GM19099 (cell line): ENCODE results near the gene TBRG4.

Source experiments
- POLR2A ChIP-seq: IDR thresholded peaks from 3 replicates; pipeline ENCODE4 v1.6.1; 2011; ENCODE audit warnings: low read depth; ENCODE audit not compliant: insufficient read length; ENCODE audit errors: extremely low read depth

Gene TBRG4

DNA sequence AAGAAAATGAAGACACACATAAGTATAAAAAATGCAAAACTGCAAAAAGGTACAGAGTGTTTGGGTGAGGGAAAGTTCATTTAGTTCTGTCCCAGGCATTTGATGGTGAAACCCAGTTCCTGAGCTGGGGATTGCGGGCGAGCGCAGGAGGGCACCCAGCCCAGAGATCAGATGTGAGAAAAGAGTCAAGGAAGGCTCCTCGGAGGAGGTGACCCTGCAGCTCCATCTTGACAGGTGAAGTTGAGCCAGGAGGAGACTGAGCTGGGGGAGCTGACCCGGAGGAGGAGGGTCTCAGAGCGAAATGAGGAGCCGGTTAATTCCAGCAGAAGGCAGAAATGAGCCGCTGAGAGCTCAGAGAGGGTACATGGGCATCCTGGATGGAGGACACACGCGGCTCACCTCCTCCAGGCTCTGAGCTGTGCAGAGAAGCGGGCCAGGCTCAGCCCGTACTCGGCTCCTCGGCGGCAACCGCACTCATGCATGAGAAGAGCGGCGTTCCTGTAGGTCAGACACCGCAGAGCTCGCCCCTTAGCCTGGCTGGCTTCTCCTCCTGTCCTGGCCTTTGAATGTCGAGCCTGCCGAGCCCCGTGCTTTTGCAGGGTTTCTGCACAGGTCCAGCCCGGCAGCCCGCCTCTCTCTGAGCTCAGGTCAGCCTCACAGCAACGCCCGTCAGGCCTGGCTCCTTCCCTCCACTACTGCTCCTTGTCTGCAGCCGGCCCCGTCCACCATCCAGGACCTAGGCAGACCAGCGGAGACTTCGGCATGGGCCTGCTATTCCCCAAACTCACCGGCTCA is 36.6 kb upstream of the TBRG4 start:
- no peak for TF ChIP-seq POLR2A

DNA sequence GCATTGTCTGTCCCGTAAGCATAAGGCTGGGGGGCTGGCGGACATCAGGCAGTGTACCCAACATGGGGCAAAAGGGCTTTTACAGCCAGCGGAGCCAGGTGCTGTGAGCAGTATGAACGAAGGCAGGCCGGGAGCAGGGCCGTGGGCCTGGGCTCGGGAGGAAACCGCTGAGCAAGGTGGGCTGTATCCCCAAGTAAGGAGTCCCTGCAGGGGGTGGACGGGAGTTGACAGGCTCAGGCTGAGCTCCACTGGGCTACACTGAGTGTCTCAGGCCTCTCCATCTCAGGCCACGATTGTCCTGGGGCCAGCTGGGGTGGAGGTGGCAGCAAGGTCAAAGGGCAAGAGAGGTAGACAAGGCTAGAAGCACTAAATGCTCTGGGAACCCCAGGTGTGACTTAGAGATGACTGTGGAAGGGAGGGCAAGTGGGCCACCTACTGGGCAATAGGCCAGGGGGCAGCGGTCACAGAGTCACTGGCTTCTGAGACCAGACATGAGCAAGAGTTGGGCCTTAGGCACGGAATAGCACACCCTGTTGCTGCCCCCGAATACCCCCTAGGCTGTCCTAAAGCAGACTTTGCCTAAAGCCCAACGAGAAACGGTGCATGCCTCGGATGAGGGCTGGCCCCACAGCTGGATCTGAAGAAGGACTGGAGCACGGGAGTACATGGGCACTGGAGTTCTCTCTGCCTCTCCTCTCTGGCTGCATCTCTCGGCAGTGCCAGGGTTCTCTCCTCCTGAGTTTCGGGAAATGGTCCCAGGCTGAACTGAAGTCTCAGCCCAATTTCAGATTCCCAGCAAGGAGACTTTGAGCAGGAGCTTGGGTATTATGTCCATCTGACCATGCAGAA is 35.3 kb upstream of the TBRG4 start:
- TF ChIP-seq POLR2A: no peak

DNA sequence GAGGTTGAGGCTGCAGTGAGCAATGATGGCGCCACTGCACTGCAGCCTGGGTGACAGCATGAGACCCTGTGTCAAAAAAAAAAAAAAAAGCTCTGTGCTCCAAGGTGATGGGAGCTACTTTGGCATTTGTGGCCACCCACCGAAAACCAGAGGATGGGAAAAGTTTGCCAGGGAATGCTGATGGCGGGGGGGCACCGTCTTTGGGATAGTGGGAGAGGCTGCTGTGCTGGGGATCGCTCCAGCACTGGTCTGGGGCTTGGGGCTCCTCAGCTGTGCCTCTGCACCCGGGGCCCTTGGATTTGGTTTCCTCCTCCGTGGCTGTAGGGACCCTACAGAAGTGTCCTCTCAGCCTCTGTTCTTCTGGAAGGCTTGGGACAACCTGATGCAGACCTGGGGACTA is 34.4 kb upstream of the TBRG4 start:
- no peak for TF ChIP-seq POLR2A

DNA sequence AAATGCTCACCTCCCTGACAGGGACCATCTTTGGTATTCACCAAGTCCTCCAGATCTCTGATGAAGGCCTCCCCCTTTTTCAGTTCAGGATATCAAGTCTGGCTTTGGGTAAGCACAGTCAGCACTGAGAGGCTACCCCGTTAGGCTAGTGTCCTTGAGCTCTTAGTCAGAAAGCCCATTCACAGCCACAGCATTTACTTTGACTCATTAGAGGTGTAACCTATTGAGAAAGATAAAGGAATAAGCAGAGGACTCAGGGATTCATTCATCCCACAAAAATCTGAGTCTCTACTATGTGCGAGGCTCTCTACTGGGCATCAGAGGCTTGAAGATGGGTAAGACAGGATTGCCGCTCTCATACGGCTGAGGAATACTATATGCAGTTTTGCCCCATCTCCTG is 32.1 kb upstream of the TBRG4 start:
- no peak for TF ChIP-seq POLR2A

DNA sequence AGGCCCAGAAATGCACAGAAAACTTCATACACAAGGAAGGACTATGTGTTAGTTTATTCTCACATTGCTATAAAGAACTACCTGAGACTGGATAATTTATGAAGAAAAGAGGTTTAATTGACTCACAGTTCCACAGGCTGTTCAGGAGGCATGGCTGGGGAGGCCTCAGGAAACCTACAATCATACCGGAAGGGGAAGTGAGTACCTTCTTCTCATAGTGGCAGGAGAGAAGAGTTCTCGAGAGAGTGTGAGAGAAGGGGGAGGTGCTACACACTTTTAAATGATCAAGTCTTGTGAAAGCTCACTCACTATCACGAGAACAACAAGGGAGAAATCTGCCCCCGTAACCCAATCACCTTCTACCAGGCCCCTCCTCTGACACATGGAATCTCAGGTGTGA is 29.3 kb upstream of the TBRG4 start:
- no peak for TF ChIP-seq POLR2A

DNA sequence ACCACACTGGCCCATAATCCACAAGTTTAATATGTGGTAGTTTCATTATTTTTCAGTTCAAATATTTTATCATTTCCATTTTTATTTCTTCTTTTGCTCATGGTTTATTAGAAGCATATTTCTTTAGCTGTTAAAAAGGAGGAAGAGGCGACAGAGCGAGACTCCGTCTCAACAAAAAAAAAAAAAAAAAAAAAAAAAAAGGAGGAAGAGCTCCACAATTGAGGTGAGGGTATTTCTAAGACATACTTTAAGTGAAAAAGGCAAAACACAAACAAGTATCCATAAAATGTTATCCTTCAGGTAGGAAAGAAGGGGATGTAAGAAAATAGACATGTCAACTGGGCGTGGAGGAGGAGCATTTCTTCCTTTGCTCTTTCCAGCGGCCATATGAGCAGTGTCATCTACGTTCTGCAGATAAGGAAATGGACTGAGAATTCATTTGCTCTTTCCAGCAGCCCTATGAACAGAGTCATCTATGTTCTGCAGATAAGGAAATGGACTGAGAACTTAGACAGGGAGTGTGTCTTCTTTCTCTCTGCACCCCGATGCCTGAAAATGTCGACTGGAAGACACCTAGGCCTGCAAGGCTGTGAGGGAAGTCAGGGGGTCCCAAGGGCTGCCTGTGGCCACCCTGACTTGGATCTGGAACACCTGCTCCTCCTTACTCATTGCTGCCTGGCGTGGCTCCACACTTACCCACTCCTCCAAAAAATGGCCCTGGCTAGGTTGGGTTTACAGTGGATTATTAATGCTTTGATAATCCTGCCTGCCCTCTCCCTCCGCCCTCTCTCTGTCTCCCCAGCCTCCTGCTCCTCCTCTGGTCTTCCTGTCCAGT is 27.2 kb upstream of the TBRG4 start:
- TF ChIP-seq POLR2A: no peak

DNA sequence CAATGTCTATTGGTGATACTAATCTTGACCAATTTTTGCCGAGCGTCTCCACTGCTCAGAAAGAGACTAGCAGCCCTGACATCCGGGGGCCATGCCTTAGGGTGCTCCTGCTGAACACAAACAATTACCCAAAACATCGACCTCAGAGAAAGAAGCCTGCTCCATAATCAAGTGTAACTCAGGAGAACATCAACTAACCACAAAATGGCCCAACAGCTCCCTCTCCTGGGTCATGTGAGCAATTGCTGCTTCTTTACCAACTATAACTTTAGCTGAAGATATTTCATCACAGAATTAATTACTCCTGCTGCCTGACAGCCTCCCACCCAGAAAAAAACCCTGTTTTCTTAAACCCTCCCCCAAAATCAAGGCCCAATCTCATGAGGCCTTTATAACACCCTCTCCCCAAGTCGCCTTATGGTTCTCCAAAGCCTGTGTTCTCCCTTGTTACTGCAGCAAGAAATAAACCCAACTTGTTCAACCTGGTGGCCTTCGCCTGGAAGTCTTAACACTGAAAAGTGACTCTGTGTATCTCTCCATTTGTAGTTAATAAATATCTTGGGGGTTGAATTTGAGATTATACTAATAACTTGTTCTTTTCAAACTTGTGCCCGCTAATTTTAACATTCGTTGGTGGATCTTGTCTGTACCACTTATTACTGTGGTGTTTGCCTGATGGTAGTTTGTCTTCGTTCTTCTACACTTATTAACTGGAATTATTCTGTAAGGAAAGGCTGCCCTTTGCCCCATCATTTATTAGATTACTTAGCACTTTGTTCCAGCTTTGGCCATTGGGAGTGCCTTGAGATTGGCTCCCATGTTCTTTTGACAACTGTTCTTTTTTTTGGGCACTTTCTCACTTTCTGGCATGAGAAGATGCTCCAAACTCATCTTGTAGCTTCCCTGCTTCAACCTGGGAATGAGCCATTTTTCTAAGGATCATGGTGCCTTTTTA is 24.9 kb upstream of the TBRG4 start:
- no peak for TF ChIP-seq POLR2A

DNA sequence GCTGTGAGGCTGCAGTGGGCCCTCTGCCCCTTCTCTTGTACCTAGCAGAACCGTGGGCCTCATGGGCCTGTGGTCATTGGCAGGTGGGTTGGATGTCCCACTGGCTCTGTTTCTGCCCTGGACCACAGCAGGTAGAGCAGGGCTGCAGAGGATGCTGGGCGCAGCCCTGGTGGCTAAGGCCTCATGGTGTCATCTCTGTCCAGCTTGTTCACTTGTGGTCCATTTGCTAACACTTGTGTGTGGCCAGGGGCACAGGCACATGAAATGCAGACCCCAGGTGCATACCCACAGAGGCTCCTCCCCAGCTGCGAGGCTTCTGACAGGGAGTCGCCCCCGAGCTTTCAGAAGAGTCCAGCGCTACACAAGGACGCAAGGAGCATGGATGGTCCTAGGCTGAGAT is 22.4 kb upstream of the TBRG4 start:
- no peak for TF ChIP-seq POLR2A

DNA sequence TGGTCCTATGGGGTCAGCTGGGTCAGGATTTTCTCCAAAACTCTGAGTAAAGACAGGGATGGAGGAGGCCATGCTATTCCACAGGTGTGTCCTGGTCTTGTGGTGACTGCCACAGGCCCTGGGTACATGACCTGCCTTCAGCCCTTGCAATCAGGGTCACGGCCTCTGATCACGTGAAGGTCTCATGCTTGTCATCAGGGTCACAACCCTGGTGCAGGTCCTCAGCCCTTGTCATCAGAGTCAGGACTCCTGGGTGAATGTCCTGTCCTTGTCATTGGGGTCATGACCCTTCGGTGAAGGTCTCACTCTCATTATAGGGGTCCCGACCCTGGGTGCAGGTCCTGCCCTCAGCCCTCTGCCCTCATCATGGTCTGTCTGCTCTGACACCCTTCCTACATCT is 21.9 kb upstream of the TBRG4 start:
- no peak for TF ChIP-seq POLR2A

DNA sequence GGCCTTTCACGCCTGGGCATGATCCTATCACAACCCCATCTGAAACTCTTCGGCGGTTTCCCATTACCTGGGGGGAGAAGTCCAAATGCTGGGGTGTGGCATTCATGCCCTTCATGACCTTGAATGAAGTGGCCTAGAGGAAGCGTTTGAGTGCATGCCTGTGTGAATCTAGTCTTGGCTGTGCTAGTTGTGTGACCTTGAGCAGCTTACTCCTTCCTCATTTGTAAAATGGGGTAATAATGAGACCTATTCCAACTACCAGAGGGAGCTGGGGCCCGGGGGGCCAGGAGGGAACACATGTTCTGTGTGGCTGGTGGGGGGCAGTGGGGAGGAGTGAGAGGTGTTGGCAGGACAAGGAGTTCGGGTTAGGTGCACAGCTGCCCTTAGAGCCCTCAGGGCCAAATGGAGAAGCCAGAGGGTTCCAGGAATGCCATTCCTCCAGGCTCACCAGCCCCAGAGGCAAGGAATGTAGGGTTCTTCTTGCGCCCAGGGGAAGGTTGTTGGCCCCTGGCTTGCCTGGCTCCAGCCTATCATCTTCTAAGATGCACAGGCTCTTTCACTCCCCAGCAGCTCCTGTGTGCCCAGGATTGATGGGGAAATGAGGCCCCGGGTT is 21.3 kb upstream of the TBRG4 start:
- TF ChIP-seq POLR2A: no peak

DNA sequence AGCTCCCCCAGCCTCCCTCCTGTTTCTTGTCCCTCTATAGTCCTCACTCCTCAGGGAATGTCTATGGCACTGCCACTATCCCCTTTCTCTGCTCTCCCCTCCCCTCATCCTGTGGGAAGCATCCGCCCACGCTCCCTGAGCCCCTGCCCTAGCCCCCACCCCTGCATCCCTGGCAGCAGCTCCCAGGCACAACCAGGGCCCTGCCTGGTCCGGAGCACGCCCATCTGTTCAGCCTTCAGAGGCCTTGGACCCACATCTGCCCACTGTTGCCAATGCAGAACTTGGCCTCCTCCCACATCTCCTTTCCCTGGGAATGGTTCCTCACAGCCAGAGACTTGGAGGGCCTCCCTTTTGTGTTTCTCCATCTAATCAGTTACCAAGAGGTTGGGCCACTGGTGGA is 20.4 kb upstream of the TBRG4 start:
- TF ChIP-seq POLR2A: no peak

DNA sequence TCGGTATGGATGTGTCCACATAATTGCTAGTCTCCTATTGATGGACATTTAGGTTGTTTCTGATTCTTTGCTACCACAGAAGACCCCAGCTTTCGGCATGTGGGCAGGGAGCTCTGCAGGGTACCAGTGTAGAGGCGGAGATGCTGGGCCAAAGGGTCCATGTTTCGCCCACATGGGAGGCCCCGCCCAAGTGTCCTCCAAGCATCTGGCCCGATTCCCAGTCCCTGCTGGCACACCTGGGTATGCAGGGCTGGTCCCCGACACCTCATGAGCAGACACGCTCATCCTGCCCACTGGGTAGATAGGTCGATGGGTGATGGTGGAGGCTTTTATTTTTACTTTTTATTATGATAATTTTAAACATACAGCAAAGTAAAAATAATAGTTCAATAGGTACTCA is 19.4 kb upstream of the TBRG4 start:
- TF ChIP-seq POLR2A: no peak

DNA sequence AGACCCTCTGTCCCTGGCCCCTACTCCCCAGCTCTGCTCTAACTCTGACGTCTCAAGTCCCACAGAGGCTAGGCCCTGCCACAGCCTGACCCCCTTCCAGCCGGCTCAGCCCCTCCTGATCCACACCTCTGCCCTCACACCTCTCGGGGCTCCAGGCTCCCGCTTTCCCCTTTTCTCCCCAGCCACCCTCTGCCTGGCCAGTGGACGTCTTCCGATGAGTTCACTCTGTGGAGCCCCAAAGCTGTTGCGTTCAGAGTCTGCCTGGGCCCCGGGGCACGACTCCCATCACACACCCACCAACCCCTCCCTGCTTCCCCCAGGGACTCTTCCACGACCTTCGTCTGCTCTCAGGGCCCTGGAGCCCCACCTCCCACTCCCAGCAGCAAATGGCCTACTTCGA is 18.4 kb upstream of the TBRG4 start:
- TF ChIP-seq POLR2A: no peak
